HEK293 (cell line): ENCODE results near the gene ANGEL2.

ENCODE experiments used
- CTCF ChIA-PET: fragments of 350-600 bp; formaldehyde crosslinking; extraction: SDS; loops from one replicate; lab custom pipeline; 2021; ENCODE audit warnings: antibody characterized with exemption; lab: Yijun Ruan, JAX
- POLR2A ChIA-PET: fragments of 300-600 bp; formaldehyde crosslinking; extraction: SDS; loops from one replicate; lab custom pipeline; 2020; ENCODE audit warnings: antibody characterized with exemption, inconsistent platforms; lab: Yijun Ruan, JAX
- H3K27ac ChIP-seq: fragments of 200-500 bp; sonication (Bioruptor generic); 2 replicates; pipeline ENCODE4 v1.5.1; 2014; ENCODE audit warnings: low read depth, low read length, control low read depth, inconsistent platforms; ENCODE audit errors: extremely low read depth
- H3K36me3 ChIP-seq, 2 experiments: fragments of 200-500 bp in 1 of 2; sonication (Bioruptor generic) in 1 of 2; 1 replicate in 1 of 2; 2 replicates in 1 of 2; pipeline ENCODE4 v1.5.1; 2014 to 2017; ENCODE audit warnings: inconsistent platforms in 2 of 2, low read length in 2 of 2; ENCODE audit not compliant: control insufficient read depth in 2 of 2, insufficient read depth in 1 of 2
- H3K4me1 ChIP-seq: fragments of 200-500 bp; sonication (Bioruptor generic); 2 replicates; pipeline ENCODE4 v1.5.1; 2014; ENCODE audit warnings: mild to moderate bottlenecking, low read length, inconsistent platforms; ENCODE audit not compliant: control insufficient read depth, insufficient read depth
- H3K4me3 ChIP-seq: 2 replicates; pipeline ENCODE4 v1.5.1; 2011; ENCODE audit warnings: low read depth, mild to moderate bottlenecking, control low read depth, low read length, moderate library complexity
- H3K9me3 ChIP-seq: fragments of 200-500 bp; sonication (Bioruptor generic); 2 replicates; pipeline ENCODE4 v1.5.1; 2014; ENCODE audit warnings: low read depth, low read length, inconsistent platforms; ENCODE audit not compliant: control insufficient read depth, insufficient read depth
- BCL11B ChIP-seq: fragments of 450-650 bp; formaldehyde crosslinking; IDR thresholded peaks from 2 replicates; pipeline ENCODE4 v1.5.1; 2016; ENCODE audit warnings: low read depth, missing biosample characterization, missing genetic modification characterization
- BCL6B ChIP-seq: fragments of 450-650 bp; formaldehyde crosslinking; IDR thresholded peaks from 2 replicates; pipeline ENCODE4 v1.5.1; 2017; ENCODE audit warnings: missing biosample characterization, missing genetic modification characterization
- FEZF1 ChIP-seq: fragments of 450-650 bp; formaldehyde crosslinking; IDR thresholded peaks from 2 replicates; pipeline ENCODE4 v1.5.1; 2016; ENCODE audit warnings: missing biosample characterization, missing genetic modification characterization
- GFI1B ChIP-seq: fragments of 450-650 bp; formaldehyde crosslinking; IDR thresholded peaks from 2 replicates; pipeline ENCODE4 v1.5.1; 2016; ENCODE audit warnings: missing biosample characterization, missing genetic modification characterization
- HOXC10 ChIP-seq: sonication (generic); formaldehyde crosslinking; IDR thresholded peaks from 2 replicates; pipeline ENCODE4 v1.8.1; 2023; ENCODE audit warnings: mild to moderate bottlenecking, missing genetic modification reagents
- PRDM6 ChIP-seq: fragments of 450-650 bp; formaldehyde crosslinking; IDR thresholded peaks from 2 replicates; pipeline ENCODE4 v1.5.1; 2017; ENCODE audit warnings: missing biosample characterization, missing genetic modification characterization
- REPIN1 ChIP-seq: fragments of 450-650 bp; formaldehyde crosslinking; IDR thresholded peaks from 2 replicates; pipeline ENCODE4 v1.5.1; 2017; ENCODE audit warnings: missing biosample characterization, missing genetic modification characterization, low read depth
- SP3 ChIP-seq: fragments of 450-650 bp; formaldehyde crosslinking; IDR thresholded peaks from 2 replicates; pipeline ENCODE4 v1.5.1; 2016; ENCODE audit warnings: missing biosample characterization, missing genetic modification characterization
- ZNF114 ChIP-seq: fragments of 450-650 bp; formaldehyde crosslinking; IDR thresholded peaks from 2 replicates; pipeline ENCODE4 v1.5.0; 2017; ENCODE audit warnings: missing biosample characterization, missing genetic modification characterization
- ZNF140 ChIP-seq: fragments of 450-650 bp; formaldehyde crosslinking; IDR thresholded peaks from 2 replicates; pipeline ENCODE4 v1.5.1; 2016; ENCODE audit warnings: missing biosample characterization, missing genetic modification characterization
- ZNF214 ChIP-seq: fragments of 450-650 bp; formaldehyde crosslinking; IDR thresholded peaks from 2 replicates; pipeline ENCODE4 v1.5.1; 2017; ENCODE audit warnings: missing biosample characterization, mild to moderate bottlenecking, missing genetic modification characterization, borderline replicate concordance
- ZNF223 ChIP-seq: fragments of 450-650 bp; formaldehyde crosslinking; IDR thresholded peaks from 2 replicates; pipeline ENCODE4 v1.5.1; 2016; ENCODE audit warnings: missing biosample characterization, missing genetic modification characterization
- ZNF266 ChIP-seq: fragments of 450-650 bp; formaldehyde crosslinking; IDR thresholded peaks from 2 replicates; pipeline ENCODE4 v1.5.1; 2016; ENCODE audit warnings: missing biosample characterization, missing genetic modification characterization, low read depth
- ZNF311 ChIP-seq: fragments of 450-650 bp; formaldehyde crosslinking; IDR thresholded peaks from 2 replicates; pipeline ENCODE4 v1.5.1; 2017; ENCODE audit warnings: missing biosample characterization, missing genetic modification characterization, borderline replicate concordance
- ZNF335 ChIP-seq: fragments of 450-650 bp; formaldehyde crosslinking; conservative IDR thresholded peaks from 2 replicates; pipeline ENCODE4 v1.5.1; 2016; ENCODE audit warnings: missing biosample characterization, missing genetic modification characterization
- ZNF571 ChIP-seq: fragments of 450-650 bp; formaldehyde crosslinking; IDR thresholded peaks from 2 replicates; pipeline ENCODE4 v1.5.0; 2017; ENCODE audit warnings: missing biosample characterization, missing genetic modification characterization
- ZNF596 ChIP-seq: fragments of 450-650 bp; IDR thresholded peaks from 2 replicates; pipeline ENCODE4 v1.5.0; 2018; ENCODE audit warnings: missing biosample characterization, mild to moderate bottlenecking, missing genetic modification characterization, moderate library complexity
- ZNF610 ChIP-seq: fragments of 450-650 bp; formaldehyde crosslinking; IDR thresholded peaks from 2 replicates; pipeline ENCODE4 v1.5.1; 2016; ENCODE audit warnings: missing biosample characterization, missing genetic modification characterization, borderline replicate concordance
- ZNF629 ChIP-seq: fragments of 450-650 bp; formaldehyde crosslinking; IDR thresholded peaks from 2 replicates; pipeline ENCODE4 v1.5.1; 2017; ENCODE audit warnings: missing biosample characterization, missing genetic modification characterization
- ZNF654 ChIP-seq: fragments of 450-650 bp; formaldehyde crosslinking; IDR thresholded peaks from 2 replicates; pipeline ENCODE4 v1.5.1; 2016; ENCODE audit warnings: low read depth, missing biosample characterization, missing genetic modification characterization
- ZNF677 ChIP-seq: fragments of 450-650 bp; IDR thresholded peaks from 2 replicates; pipeline ENCODE4 v1.5.0; 2018; ENCODE audit warnings: missing biosample characterization, mild to moderate bottlenecking, missing genetic modification characterization, moderate library complexity
- ZNF768 ChIP-seq: fragments of 450-650 bp; formaldehyde crosslinking; IDR thresholded peaks from 2 replicates; pipeline ENCODE4 v1.5.1; 2018; ENCODE audit warnings: missing biosample characterization, mild to moderate bottlenecking, missing genetic modification characterization
- TF ChIP-seq, protein P1 (sequence below): fragments of 450-650 bp; formaldehyde crosslinking; IDR thresholded peaks from 2 replicates; pipeline ENCODE4 v1.5.1; 2016; ENCODE audit warnings: missing biosample characterization, missing genetic modification characterization
- TF ChIP-seq, protein P2 (sequence below): fragments of 450-650 bp; formaldehyde crosslinking; conservative IDR thresholded peaks from 2 replicates; pipeline ENCODE4 v1.5.1; 2016; ENCODE audit warnings: low read depth, missing biosample characterization, missing genetic modification characterization
- TF ChIP-seq, protein P3 (sequence below): fragments of 450-650 bp; formaldehyde crosslinking; IDR thresholded peaks from 2 replicates; pipeline ENCODE4 v1.5.1; 2016; ENCODE audit warnings: missing biosample characterization, missing genetic modification characterization

Gene ANGEL2

GRCh38 chr1:213008564-213008963 lies 7.1 kb downstream of the ANGEL2 start:
- no peaks in the 10 kb centered on the region for H3K9me3 ChIP-seq
- H3K36me3 ChIP-seq: peaks cover 40 to 75% of the 10 kb centered on the region in 2 experiments
- ChIA-PET POLR2A (no interaction called here), CTCF (no interaction called here)
- TF ChIP-seq ZNF610 (tag by site-specific recombination) (no peak), ZNF629 (tag by site-specific recombination) (no peak), PRDM6 (tag by site-specific recombination) (no peak), ZNF223 (tag by site-specific recombination) (no peak), GFI1B (tag by site-specific recombination) (no peak), FEZF1 (tag by site-specific recombination) (no peak), ZNF654 (tag by site-specific recombination) (no peak), SP3 (no peak), ZNF768 (tag by site-specific recombination) (no peak), ZNF214 (tag by site-specific recombination) (no peak), BCL6B (tag by site-specific recombination) (no peak), ZNF140 (tag by site-specific recombination) (no peak), BCL11B (tag by site-specific recombination) (no peak), ZNF114 (tag by site-specific recombination) (no peak)
- TF ChIP-seq, protein P1, sequence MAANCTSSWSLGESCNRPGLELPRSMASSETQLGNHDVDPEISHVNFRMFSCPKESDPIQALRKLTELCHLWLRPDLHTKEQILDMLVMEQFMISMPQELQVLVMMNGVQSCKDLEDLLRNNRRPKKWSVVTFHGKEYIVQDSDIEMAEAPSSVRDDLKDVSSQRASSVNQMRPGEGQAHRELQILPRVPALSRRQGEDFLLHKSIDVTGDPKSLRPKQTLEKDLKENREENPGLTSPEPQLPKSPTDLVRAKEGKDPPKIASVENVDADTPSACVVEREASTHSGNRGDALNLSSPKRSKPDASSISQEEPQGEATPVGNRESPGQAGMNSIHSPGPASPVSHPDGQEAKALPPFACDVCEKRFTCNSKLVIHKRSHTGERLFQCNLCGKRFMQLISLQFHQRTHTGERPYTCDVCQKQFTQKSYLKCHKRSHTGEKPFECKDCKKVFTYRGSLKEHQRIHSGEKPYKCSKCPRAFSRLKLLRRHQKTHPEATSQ (tag by site-specific recombination): no peak
- TF ChIP-seq, protein P2, sequence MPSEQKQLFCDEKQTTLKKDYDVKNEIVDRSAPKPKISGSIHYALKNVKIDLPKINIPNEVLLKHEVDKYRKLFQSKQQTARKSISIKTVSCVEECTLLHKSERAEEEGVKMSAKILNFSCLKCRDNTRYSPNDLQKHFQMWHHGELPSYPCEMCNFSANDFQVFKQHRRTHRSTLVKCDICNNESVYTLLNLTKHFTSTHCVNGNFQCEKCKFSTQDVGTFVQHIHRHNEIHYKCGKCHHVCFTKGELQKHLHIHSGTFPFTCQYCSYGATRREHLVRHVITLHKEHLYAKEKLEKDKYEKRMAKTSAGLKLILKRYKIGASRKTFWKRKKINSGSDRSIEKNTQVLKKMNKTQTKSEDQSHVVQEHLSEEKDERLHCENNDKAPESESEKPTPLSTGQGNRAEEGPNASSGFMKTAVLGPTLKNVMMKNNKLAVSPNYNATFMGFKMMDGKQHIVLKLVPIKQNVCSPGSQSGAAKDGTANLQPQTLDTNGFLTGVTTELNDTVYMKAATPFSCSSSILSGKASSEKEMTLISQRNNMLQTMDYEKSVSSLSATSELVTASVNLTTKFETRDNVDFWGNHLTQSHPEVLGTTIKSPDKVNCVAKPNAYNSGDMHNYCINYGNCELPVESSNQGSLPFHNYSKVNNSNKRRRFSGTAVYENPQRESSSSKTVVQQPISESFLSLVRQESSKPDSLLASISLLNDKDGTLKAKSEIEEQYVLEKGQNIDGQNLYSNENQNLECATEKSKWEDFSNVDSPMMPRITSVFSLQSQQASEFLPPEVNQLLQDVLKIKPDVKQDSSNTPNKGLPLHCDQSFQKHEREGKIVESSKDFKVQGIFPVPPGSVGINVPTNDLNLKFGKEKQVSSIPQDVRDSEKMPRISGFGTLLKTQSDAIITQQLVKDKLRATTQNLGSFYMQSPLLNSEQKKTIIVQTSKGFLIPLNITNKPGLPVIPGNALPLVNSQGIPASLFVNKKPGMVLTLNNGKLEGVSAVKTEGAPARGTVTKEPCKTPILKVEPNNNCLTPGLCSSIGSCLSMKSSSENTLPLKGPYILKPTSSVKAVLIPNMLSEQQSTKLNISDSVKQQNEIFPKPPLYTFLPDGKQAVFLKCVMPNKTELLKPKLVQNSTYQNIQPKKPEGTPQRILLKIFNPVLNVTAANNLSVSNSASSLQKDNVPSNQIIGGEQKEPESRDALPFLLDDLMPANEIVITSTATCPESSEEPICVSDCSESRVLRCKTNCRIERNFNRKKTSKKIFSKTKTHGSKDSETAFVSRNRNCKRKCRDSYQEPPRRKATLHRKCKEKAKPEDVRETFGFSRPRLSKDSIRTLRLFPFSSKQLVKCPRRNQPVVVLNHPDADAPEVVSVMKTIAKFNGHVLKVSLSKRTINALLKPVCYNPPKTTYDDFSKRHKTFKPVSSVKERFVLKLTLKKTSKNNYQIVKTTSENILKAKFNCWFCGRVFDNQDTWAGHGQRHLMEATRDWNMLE: no peak
- TF ChIP-seq, all 188 proteins: peak for 0
- no peak overlapping the region for H3K4me3 ChIP-seq
- H3K27ac ChIP-seq: no peak overlapping the region
- H3K4me1 ChIP-seq: no peaks in the 10 kb centered on the region

GRCh38 chr1:213003256-213003655 lies 12.4 kb downstream of the ANGEL2 start:
- no peaks in the 10 kb centered on the region for H3K9me3 ChIP-seq
- POLR2A ChIA-PET: no interaction called here
- H3K27ac ChIP-seq: no peak overlapping the region
- H3K4me3 ChIP-seq: no peak overlapping the region
- no peaks in the 10 kb centered on the region for H3K4me1 ChIP-seq
- peaks cover 47 to 77% of the 10 kb centered on the region in 2 experiments for H3K36me3 ChIP-seq
- CTCF ChIA-PET: interaction anchor here (1.2 kb wide), 1 partner anchor 9 kb away, joined by 6 read pairs; no protein-coding TSS in a partner anchor
- TF ChIP-seq, protein P3, sequence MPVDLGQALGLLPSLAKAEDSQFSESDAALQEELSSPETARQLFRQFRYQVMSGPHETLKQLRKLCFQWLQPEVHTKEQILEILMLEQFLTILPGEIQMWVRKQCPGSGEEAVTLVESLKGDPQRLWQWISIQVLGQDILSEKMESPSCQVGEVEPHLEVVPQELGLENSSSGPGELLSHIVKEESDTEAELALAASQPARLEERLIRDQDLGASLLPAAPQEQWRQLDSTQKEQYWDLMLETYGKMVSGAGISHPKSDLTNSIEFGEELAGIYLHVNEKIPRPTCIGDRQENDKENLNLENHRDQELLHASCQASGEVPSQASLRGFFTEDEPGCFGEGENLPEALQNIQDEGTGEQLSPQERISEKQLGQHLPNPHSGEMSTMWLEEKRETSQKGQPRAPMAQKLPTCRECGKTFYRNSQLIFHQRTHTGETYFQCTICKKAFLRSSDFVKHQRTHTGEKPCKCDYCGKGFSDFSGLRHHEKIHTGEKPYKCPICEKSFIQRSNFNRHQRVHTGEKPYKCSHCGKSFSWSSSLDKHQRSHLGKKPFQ (tag by site-specific recombination): no peak
- no peak for TF ChIP-seq ZNF596 (tag by site-specific recombination)
- no peak for TF ChIP-seq REPIN1 (tag by site-specific recombination)
- no peak for TF ChIP-seq ZNF266 (tag by site-specific recombination)
- TF ChIP-seq ZNF571 (tag by site-specific recombination): no peak
- TF ChIP-seq HOXC10 (CRISPR knock-in tag): no peak
- no peak for TF ChIP-seq ZNF335 (tag by site-specific recombination)
- no peak for TF ChIP-seq ZNF311 (tag by site-specific recombination)
- TF ChIP-seq ZNF677 (tag by site-specific recombination): no peak
